Measurements from ENCODE around the gene ADCYAP1R1.

DNA sequence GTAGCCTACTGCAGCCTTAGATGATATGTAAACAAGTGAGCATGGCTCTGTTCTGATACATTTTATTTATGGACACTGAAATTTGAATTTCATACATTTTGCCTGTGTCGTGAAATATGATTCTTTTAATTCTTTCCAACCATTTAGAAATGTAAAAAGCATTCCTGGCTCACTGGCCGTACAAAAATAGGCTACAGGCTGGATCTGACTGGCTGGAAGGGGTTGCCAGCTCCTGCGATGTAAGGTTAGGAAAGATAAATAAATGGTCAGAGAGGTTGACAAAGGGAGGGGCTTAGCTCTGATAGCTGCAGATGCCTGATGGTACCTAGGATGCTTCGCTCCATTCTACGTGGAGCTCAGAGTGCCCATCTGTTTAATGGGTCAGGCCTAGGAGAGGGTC lies 3.4 kb downstream of the ADCYAP1R1 start:
- TF ChIP-seq, protein P1, sequence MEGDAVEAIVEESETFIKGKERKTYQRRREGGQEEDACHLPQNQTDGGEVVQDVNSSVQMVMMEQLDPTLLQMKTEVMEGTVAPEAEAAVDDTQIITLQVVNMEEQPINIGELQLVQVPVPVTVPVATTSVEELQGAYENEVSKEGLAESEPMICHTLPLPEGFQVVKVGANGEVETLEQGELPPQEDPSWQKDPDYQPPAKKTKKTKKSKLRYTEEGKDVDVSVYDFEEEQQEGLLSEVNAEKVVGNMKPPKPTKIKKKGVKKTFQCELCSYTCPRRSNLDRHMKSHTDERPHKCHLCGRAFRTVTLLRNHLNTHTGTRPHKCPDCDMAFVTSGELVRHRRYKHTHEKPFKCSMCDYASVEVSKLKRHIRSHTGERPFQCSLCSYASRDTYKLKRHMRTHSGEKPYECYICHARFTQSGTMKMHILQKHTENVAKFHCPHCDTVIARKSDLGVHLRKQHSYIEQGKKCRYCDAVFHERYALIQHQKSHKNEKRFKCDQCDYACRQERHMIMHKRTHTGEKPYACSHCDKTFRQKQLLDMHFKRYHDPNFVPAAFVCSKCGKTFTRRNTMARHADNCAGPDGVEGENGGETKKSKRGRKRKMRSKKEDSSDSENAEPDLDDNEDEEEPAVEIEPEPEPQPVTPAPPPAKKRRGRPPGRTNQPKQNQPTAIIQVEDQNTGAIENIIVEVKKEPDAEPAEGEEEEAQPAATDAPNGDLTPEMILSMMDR (conservative IDR thresholded peaks at IDR 0.05) = no peak
- TF ChIP-seq EZH2 (IDR thresholded peaks at IDR 0.05; ENCODE audit: low read depth) = no peak

All from PC-9 (cell line).